Mesodermal cell (in vitro differentiated cells): ENCODE data around the gene DUT.

ENCODE experiments used
- H3K27ac ChIP-seq: 2 replicates; pipeline ENCODE4 v1.7.0; 2013; ENCODE audit warnings: mild to moderate bottlenecking, low read depth, low read length, moderate library complexity; ENCODE audit not compliant: severe bottlenecking
- H3K36me3 ChIP-seq: 2 replicates; pipeline ENCODE4 v1.7.1; 2013; ENCODE audit warnings: mild to moderate bottlenecking, low read length, moderate library complexity; ENCODE audit not compliant: control insufficient read depth, insufficient read depth
- H3K4me1 ChIP-seq: one replicate; pipeline ENCODE4 v1.7.1; 2013; ENCODE audit warnings: mild to moderate bottlenecking, low read length; ENCODE audit not compliant: insufficient read depth, control insufficient read depth, poor library complexity, severe bottlenecking
- H3K4me3 ChIP-seq: 2 replicates; pipeline ENCODE4 v1.7.0; 2013; ENCODE audit warnings: low read length, control low read depth, mild to moderate bottlenecking; ENCODE audit not compliant: insufficient read depth, poor library complexity, severe bottlenecking; ENCODE audit errors: extremely low read depth
- H3K9me3 ChIP-seq: 2 replicates; pipeline ENCODE4 v1.7.1; 2013; ENCODE audit warnings: mild to moderate bottlenecking, low read length, moderate library complexity; ENCODE audit not compliant: control insufficient read depth
- WGBS, 2 experiments: methylation state at CpG; one replicate each; pipeline ENCODE4 v1.1.5; 2013; ENCODE audit warnings: missing lambda C conversion rate in 2 of 2; ENCODE audit not compliant: insufficient coverage in 2 of 2; 5-methylcytosine and 5-hydroxymethylcytosine counted together

Gene DUT

GRCh38 chr15:48370460-48370859 is 39.2 kb downstream of the DUT start:
- Histone ChIP-seq H3K4me1 (no peaks in the 10 kb centered on the region), H3K36me3 (no peaks in the 10 kb centered on the region), H3K27ac (no peak overlapping the region), H3K9me3 (no peaks in the 10 kb centered on the region), H3K4me3 (no peak overlapping the region)
- 80% methylated on average over 1 of the region's 3 CpGs; no CpG with 5 or more reads in 1 of the 2 experiments for WGBS, 2 experiments

DNA sequence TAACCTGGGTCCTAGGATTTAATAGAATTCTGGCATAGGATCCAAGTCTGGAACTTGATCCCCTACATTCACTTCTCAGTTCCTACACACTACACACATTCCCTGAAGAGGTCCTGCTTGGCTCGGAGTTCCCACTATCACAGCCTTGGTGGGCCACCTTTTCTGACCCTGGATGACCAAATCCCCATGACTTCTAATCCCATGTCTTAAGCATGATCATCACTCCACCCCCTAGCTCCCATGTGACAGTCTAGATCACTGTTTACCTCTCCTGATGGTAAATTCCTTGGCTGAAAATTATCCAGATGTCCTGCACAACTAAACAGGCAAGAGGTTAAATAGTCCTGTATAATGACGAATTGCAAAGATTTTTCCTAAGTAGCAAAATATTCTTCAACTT is 40.3 kb downstream of the DUT start:
- Histone ChIP-seq H3K4me3 (no peak overlapping the region), H3K4me1 (no peaks in the 10 kb centered on the region)
- WGBS, 2 experiments, result 67 to 100% methylated on average over 1 of the region's 2 CpGs

GRCh38 chr15:48371961-48372360 is 40.7 kb downstream of the DUT start:
- Histone ChIP-seq H3K4me1 (no peaks in the 10 kb centered on the region), H3K4me3 (no peak overlapping the region), H3K9me3 (no peaks in the 10 kb centered on the region), H3K36me3 (no peaks in the 10 kb centered on the region), H3K27ac (no peak overlapping the region)
- WGBS, 2 experiments, result 83 to 86% methylated on average over 1 of the region's 2 CpGs

More for the DNA sequence above, 40.3 kb downstream of the DUT start:
- Histone ChIP-seq H3K27ac (no peak overlapping the region), H3K9me3 (no peaks in the 10 kb centered on the region), H3K36me3 (no peaks in the 10 kb centered on the region)

DNA sequence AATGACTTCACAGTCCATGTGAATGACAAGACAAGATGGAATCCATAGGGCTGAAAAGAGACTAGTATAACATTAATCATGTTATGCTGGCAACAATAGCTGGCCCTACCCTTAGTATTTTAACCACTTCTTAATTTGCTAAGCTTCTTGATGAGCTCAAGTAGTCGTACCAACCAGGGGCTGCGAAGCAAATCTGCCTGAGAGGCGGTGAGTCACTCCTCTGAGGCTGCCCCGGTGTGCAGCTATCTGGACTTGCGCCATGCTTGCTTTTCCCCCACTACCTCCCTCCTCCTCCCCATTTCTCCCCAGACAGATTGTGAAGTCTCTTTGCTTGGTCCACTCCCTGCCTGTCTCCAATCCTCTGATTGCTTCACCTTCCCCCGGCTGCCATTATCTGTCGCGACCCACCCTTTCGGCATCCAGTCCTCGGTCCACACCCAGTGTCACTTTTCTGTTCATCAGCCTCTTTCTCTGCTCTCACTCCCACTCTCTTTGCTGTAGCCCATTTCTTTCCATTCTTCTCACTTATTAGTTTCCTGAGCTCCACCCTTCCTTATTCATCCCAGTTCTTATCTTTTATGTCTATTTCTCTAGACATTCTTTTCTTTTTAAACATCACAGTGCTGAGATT is 42.7 kb downstream of the DUT start:
- Histone ChIP-seq H3K27ac (no peak overlapping the region), H3K4me3 (no peak overlapping the region), H3K36me3 (no peaks in the 10 kb centered on the region), H3K9me3 (peaks cover 8% of the 10 kb centered on the region), H3K4me1 (no peaks in the 10 kb centered on the region)
- 90 to 93% methylated on average over 8 to 10 of the region's 10 CpGs for WGBS, 2 experiments

DNA sequence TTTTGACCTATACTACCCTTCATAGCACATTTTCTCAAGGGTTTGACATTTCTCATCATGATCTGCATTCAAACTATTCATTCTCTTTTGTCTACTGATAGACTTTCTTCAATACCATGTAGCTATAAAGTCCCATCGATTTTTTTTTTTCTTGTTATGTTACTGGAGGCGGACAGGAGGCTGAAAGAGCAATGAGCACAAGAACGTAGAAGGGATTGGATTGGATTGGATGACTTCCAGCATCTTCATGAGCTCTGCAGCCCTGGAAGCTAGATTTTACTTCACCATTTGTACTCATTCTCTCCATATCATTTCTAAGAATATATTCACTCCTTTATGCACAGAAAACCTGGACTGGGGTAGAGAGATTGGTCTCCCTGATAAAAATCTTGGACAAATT is 43.2 kb downstream of the DUT start:
- H3K9me3 ChIP-seq, result peaks cover 8% of the 10 kb centered on the region
- no peak overlapping the region for H3K27ac ChIP-seq
- no peaks in the 10 kb centered on the region for H3K36me3 ChIP-seq
- no CpG with 5 or more reads among the region's 3 CpGs for WGBS, 2 experiments
- H3K4me3 ChIP-seq, result no peak overlapping the region
- H3K4me1 ChIP-seq, result no peaks in the 10 kb centered on the region

DNA sequence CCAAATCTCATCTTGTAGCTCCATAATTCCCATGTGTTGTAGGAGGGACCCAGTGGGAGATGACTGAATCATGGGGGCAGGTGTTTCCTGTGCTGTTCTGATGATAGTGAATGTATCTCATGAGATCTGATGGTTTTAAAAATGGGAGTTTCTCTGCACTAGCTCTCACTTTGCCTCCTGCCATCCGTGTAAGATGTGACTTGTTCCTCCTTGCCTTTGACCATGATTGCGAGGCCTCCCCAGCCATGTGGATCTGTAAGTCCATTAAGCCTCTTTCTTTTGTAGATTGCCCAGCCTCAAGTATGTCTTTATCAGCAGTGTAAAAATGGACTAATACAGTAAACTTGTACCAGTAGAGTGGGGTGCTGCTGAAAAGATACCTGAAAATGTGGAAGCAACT is 44.5 kb downstream of the DUT start:
- Histone ChIP-seq H3K4me1 (no peaks in the 10 kb centered on the region), H3K4me3 (no peak overlapping the region), H3K9me3 (peaks cover 8% of the 10 kb centered on the region), H3K27ac (no peak overlapping the region), H3K36me3 (no peaks in the 10 kb centered on the region)
- WGBS, 2 experiments, result 85 to 94% methylated on average over 2 of the region's 2 CpGs

DNA sequence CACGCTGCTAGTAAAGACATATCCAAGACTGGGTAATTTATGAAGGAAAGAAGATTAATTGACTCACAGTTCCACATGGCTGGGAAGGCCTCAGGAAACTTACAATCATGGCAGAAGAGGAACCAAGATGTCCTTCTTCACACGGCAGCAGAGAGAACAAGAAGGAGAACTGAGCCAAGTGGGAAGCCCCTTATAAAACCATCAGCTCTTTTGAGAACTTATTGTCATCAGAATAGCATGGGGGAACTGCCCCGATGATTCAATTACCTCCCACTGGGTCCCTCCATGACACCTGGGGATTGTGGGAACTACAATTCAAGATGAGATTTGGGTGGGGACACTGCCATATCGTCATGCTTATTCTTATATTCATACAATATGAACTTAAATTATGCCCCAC is 49.0 kb downstream of the DUT start:
- peaks cover 8% of the 10 kb centered on the region for H3K9me3 ChIP-seq
- no peak overlapping the region for H3K4me3 ChIP-seq
- 94 to 100% methylated on average over 1 to 2 of the region's 4 CpGs for WGBS, 2 experiments
- H3K4me1 ChIP-seq, result no peaks in the 10 kb centered on the region
- H3K27ac ChIP-seq, result no peak overlapping the region
- no peaks in the 10 kb centered on the region for H3K36me3 ChIP-seq

- no peaks in the 10 kb centered on the region for H3K4me1 ChIP-seq
- no peak overlapping the region for H3K27ac ChIP-seq
- H3K36me3 ChIP-seq, result no peaks in the 10 kb centered on the region
- no peak overlapping the region for H3K4me3 ChIP-seq
- H3K9me3 ChIP-seq, result peaks cover 8% of the 10 kb centered on the region
- WGBS, 2 experiments, result 86 to 92% methylated on average over 2 of the region's 4 CpGs
These were observed 50.6 kb downstream of the DUT start for GRCh38 chr15:48381861-48382260.

DNA sequence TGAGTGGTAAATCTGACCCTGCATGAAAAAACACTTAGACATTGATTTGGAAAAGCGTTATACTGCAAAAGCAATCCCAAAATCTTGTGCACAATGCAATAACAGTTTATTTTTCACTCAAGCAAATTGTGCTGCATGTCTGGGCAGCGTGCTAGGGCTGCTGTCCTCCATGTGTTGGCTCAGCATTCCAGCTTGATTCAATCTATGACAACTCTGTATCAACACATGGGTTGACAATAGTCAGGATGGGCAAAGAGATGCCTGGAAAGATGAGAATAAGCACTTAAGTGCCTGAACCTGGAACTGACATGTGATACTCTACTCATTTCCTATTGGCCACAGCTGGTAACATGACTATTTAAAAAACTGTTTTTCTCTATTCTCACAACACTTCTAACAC is 51.8 kb downstream of the DUT start:
- H3K9me3 ChIP-seq, result peaks cover 1% of the 10 kb centered on the region
- H3K4me1 ChIP-seq, result no peaks in the 10 kb centered on the region
- no peak overlapping the region for H3K4me3 ChIP-seq
- no peaks in the 10 kb centered on the region for H3K36me3 ChIP-seq
- no peak overlapping the region for H3K27ac ChIP-seq
- 100% methylated on average over 2 of the region's 2 CpGs for WGBS, 2 experiments

DNA sequence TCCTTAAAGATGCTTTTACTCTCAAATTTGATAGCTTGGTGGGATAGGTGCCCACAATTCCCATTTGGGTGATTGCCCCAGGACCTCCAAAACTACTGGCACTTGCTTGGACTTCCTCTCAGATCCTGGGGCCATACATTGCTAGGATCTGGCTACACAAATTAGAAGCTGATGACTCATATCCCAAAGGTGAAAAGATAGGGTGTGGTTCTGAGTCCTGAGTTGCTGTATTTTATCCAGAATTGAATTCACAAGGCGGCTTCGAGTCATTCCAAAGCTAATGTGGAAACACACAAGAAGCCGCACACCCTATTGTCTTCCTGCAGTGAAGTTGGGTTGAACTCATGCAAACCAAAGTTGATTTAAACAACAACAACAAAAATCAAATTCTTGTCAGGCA is 53.4 kb downstream of the DUT start:
- Histone ChIP-seq H3K9me3 (no peaks in the 10 kb centered on the region), H3K4me3 (no peak overlapping the region), H3K27ac (no peak overlapping the region), H3K36me3 (no peaks in the 10 kb centered on the region), H3K4me1 (peaks cover 12% of the 10 kb centered on the region)
- WGBS, 2 experiments, result 100% methylated on average over 2 of the region's 3 CpGs

GRCh38 chr15:48385031-48385830 is 54.0 kb downstream of the DUT start:
- Histone ChIP-seq H3K4me1 (peaks cover 13% of the 10 kb centered on the region), H3K9me3 (no peaks in the 10 kb centered on the region), H3K36me3 (no peaks in the 10 kb centered on the region), H3K27ac (no peak overlapping the region), H3K4me3 (no peak overlapping the region)
- 94 to 97% methylated on average over 2 to 3 of the region's 4 CpGs for WGBS, 2 experiments
